ENCODE results near the gene GAB2.

- TF ChIP-seq SIN3A (IDR thresholded peaks at IDR 0.05; ENCODE audit: low read depth, low read length) (no peak), ZBTB11 (CRISPR knock-in tag; IDR thresholded peaks at IDR 0.05) (no peak), POU2F2 (IDR thresholded peaks at IDR 0.05; ENCODE audit: borderline replicate concordance, low read depth, low read length) (no peak), REST (IDR thresholded peaks at IDR 0.05; ENCODE audit: low read depth, low read length) (no peak)
These were observed 35.8 kb downstream of the GAB2 start for GRCh38 chr11:78381865-78382264.
